Measurements from ENCODE around the gene GGN. TPM values are rescaled to one million over a fixed set of nuclear protein-coding genes. Genes with fewer than 3 reads are reported as not detected.

The GGN gene
- 0.48 and 0.52 TPM in 2 replicates for polyA plus RNA-seq (2012; rRNA removed)
- 0.37 and 0.63 TPM in 2 replicates for polyA plus RNA-seq (2012; cell fraction: cytosol; rRNA removed)
- 2.0 and 4.0 TPM in 2 replicates for polyA plus RNA-seq (2012; cell fraction: nucleus; rRNA removed)

- CTCF ChIA-PET: interaction anchor here (0.8 to 4.1 kb wide), 6 partner anchors 12 to 543 kb away, joined by 3 to 34 read pairs (median 4); partner anchors contain the start of genes CATSPERG, FAM98C, MRPS12 and SARS2
- Histone ChIP-seq H3K9me3 (no peaks in the 10 kb centered on the region), H3K27ac (ENCODE audit: low read depth in 2 of 2, low read length in 1 of 2) (peak within 1 kb of the TSS; percentile 88 to 95), H3F3A (replicated peaks; ENCODE audit: insufficient read depth) (peaks cover 22% of the 10 kb centered on the region), H3K9me2 (no peaks in the 10 kb centered on the region), H3K4me2 (peak within 1 kb of the TSS; percentile 98), H3K4me1 (ENCODE audit: control insufficient read depth in 1 of 2, insufficient read depth in 2 of 2, low read depth in 1 of 2, low read length in 1 of 2) (peaks cover 9 to 13% of the 10 kb centered on the region in 2 experiments; a peak in 2 of 4 replicates), H3K36me3 (replicated peaks in 1 of 2; ENCODE audit: control insufficient read depth in 1 of 2, insufficient read depth in 2 of 2, low read length in 1 of 2) (peaks cover 18 to 28% of the 10 kb centered on the region in 2 experiments), H3K4me3 (ENCODE audit: low read depth in 2 of 2, low read length in 1 of 2) (peak within 1 kb of the TSS; percentile 84 to 99), H3K9ac (peak within 1 kb of the TSS; percentile 95), H3K27me3 (ENCODE audit: insufficient read depth) (no peaks in the 10 kb centered on the region), H3K79me2 (ENCODE audit: insufficient read depth) (peaks cover 30% of the 10 kb centered on the region), H2AFZ (ENCODE audit: low read depth) (peak within 1 kb of the TSS; percentile 85; the same call in 1 of the 2 replicates), H4K20me1 (ENCODE audit: insufficient read depth) (0 out of 2 replicates have a peak, but pooled peaks cover 5% of the 10 kb centered on the region)
- POLR2A ChIA-PET: interaction anchor here (0.5 to 4.1 kb wide), 7 partner anchors 12 to 588 kb away, joined by 3 to 30 read pairs (median 4); partner anchors contain the start of genes FAM98C, FBXO17 and PSMD8
- DNase-seq: peak; percentile 95
- TF ChIP-seq FOXM1 (IDR thresholded peaks at IDR 0.05; ENCODE audit: low read depth) (no peak), RCOR1 (IDR thresholded peaks at IDR 0.05; ENCODE audit: low read length) (no peak), TAF1 (IDR thresholded peaks at IDR 0.05; ENCODE audit: borderline replicate concordance, low read depth, low read length) (peak; percentile 64; the same call in 1 of the 2 replicates), RAD21 (IDR thresholded peaks at IDR 0.05; ENCODE audit: low read length) (no peak), POLR2AphosphoS5 (IDR thresholded peaks at IDR 0.05; ENCODE audit: low read depth, low read length) (peak; percentile 59), EP300 (IDR thresholded peaks at IDR 0.05; ENCODE audit: borderline replicate concordance in 1 of 2, low read depth in 1 of 2, low read length in 1 of 2) (no peak)
- TF ChIP-seq, protein P1, sequence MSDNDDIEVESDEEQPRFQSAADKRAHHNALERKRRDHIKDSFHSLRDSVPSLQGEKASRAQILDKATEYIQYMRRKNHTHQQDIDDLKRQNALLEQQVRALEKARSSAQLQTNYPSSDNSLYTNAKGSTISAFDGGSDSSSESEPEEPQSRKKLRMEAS (IDR thresholded peaks at IDR 0.05; ENCODE audit: low read depth): peak; percentile 30; the same call in 1 of the 2 replicates
- 2% methylated on average over 49 of the region's 51 CpGs for WGBS (ENCODE audit: low lambda C conversion rate)
These were observed at the start of gene GGN for GRCh38 chr19:38387550-38388348. Gene GGN (minus strand): TSS chr19:38388034. CDS start chr19:38387261, 773 bp downstream.

GRCh38 chr19:38437295-38437694 is 49.5 kb upstream of the GGN start:
- Histone ChIP-seq H3K27me3 (ENCODE audit: insufficient read depth) (peaks cover 9% of the 10 kb centered on the region; the same call in 1 of the 2 replicates), H3K9ac (no peak overlapping the region), H3F3A (replicated peaks; ENCODE audit: insufficient read depth) (no peaks in the 10 kb centered on the region), H3K4me1 (ENCODE audit: control insufficient read depth in 1 of 2, insufficient read depth in 2 of 2, low read depth in 1 of 2, low read length in 1 of 2) (no peaks in the 10 kb centered on the region; a peak in 1 of 4 replicates), H3K4me3 (ENCODE audit: low read depth in 2 of 2, low read length in 1 of 2) (no peak overlapping the region), H2AFZ (ENCODE audit: low read depth) (no peak overlapping the region), H3K27ac (ENCODE audit: low read depth in 2 of 2, low read length in 1 of 2) (no peak overlapping the region), H3K4me2 (no peak overlapping the region), H3K79me2 (ENCODE audit: insufficient read depth) (no peaks in the 10 kb centered on the region), H3K9me3 (no peaks in the 10 kb centered on the region), H4K20me1 (ENCODE audit: insufficient read depth) (no peaks in the 10 kb centered on the region), H3K9me2 (no peaks in the 10 kb centered on the region), H3K36me3 (replicated peaks in 1 of 2; ENCODE audit: control insufficient read depth in 1 of 2, insufficient read depth in 2 of 2, low read length in 1 of 2) (no peaks in the 10 kb centered on the region)
- CTCF ChIA-PET: no interaction called here
- 70% methylated on average over 6 of the region's 6 CpGs for WGBS (ENCODE audit: low lambda C conversion rate)
- POLR2A ChIA-PET: no interaction called here
- DNase-seq: no peak
- no peak for TF ChIP-seq RCOR1 (IDR thresholded peaks at IDR 0.05; ENCODE audit: low read length)
- no peak for TF ChIP-seq MEF2A (IDR thresholded peaks at IDR 0.05; ENCODE audit: borderline replicate concordance, low read depth)
- TF ChIP-seq FOXM1 (IDR thresholded peaks at IDR 0.05; ENCODE audit: low read depth): no peak
- TF ChIP-seq YY1 (IDR thresholded peaks at IDR 0.05; ENCODE audit: low read depth): no peak
- no peak for TF ChIP-seq FOXJ3 (CRISPR knock-in tag; IDR thresholded peaks at IDR 0.05)
- TF ChIP-seq SMC3 (IDR thresholded peaks at IDR 0.05; ENCODE audit: low read depth, low read length): no peak
- no peak for TF ChIP-seq CTCF (IDR thresholded peaks at IDR 0.05)
- TF ChIP-seq MXI1 (IDR thresholded peaks at IDR 0.05; ENCODE audit: low read depth, low read length): no peak
- TF ChIP-seq RXRA (IDR thresholded peaks at IDR 0.05; ENCODE audit: borderline replicate concordance, low read depth): no peak
- no peak for TF ChIP-seq NRF1 (IDR thresholded peaks at IDR 0.05; ENCODE audit: low read depth, low read length)
- no peak for TF ChIP-seq TCF12 (IDR thresholded peaks at IDR 0.05)
- no peak for TF ChIP-seq JUND (IDR thresholded peaks at IDR 0.05)
- TF ChIP-seq, protein P2, sequence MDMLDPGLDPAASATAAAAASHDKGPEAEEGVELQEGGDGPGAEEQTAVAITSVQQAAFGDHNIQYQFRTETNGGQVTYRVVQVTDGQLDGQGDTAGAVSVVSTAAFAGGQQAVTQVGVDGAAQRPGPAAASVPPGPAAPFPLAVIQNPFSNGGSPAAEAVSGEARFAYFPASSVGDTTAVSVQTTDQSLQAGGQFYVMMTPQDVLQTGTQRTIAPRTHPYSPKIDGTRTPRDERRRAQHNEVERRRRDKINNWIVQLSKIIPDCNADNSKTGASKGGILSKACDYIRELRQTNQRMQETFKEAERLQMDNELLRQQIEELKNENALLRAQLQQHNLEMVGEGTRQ (IDR thresholded peaks at IDR 0.05; ENCODE audit: borderline replicate concordance, low read depth, low read length): no peak
- no peak for TF ChIP-seq GABPA (IDR thresholded peaks at IDR 0.05; ENCODE audit: low read depth)
- TF ChIP-seq, protein P3, sequence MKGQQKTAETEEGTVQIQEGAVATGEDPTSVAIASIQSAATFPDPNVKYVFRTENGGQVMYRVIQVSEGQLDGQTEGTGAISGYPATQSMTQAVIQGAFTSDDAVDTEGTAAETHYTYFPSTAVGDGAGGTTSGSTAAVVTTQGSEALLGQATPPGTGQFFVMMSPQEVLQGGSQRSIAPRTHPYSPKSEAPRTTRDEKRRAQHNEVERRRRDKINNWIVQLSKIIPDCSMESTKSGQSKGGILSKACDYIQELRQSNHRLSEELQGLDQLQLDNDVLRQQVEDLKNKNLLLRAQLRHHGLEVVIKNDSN (IDR thresholded peaks at IDR 0.05; ENCODE audit: borderline replicate concordance, low read depth): no peak

All from SK-N-SH (cell line).